Endometrium (tissue), 2 donors: ENCODE measurements around the gene FBXO31.

Experiments
- FAIRE-seq: peaks from 2 replicates; lab custom pipeline; 2012; peaks lifted over from hg19 to GRCh38; lab: Jason Lieb, UNC
- donor health status: control.
- donor health status: control.

Gene FBXO31

GRCh38 chr16:87383505-87384161 is at the start of gene FBXO31:
FBXO31 (minus strand) TSS chr16:87383776; CDS start chr16:87383744, 32 bp downstream.
- FAIRE-seq, result no peak

GRCh38 chr16:87432330-87432915 is 48.8 kb upstream of the FBXO31 start:
- FAIRE-seq, result no peak

DNA sequence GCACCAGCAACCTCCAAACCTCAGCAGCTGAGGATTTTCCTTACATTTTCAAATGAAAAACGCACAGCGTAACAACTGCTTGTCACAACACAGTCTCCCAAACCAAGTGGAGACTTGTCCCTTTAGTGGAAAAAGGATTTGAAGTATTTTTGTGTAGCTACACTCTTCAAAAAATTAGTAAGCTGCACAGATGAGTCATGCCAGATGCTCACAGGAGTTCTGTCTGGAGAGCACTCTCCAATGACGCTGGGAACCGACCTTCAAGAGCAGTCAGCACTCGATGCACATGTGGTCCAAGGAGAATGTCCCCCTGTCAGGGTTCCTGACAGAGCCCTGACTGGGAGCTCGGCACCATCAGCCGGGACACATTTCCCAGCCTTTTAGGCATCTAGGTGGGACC is 48.4 kb upstream of the FBXO31 start:
- FAIRE-seq, result no peak

- FAIRE-seq, result no peak
These were observed 43.0 kb upstream of the FBXO31 start for GRCh38 chr16:87426423-87427215.

DNA sequence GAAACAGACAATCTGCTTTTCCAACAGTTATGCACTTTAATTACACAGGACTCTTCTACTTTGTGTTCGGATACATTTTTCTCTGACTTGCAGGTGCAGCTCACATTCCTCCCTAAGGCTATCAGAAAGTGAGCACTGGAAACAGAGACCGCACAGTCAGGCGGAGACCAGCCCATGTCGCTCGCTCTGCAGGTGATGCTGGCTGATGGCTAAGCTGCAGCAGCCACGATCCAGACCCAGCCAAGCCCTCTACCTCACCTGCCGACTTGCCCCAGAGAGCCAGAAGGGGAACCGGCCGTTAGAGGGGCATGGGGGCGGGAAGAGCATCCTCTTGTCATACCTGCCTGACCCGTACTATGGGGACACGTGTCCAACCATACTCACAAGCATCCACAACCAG is 42.4 kb upstream of the FBXO31 start:
- no peak for FAIRE-seq

DNA sequence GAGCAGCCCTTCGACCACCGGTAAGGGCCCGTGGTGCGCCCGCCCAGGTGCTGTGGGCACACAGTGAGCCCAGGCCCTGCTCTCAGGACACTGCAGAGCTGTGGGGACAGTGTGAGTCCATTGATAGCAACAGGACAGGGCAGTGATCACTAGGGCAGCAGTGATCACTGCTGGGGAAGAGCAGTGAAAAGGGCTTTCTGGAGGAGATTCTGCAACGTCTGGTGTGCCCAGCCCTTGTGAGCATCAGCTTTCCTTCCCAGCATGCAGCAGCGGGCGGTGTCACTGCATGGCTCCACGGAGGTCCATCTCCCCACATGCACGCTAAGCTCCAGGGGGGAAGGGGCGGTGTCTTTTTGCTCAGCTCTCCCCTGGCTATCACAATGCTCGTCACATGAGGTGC is 40.7 kb upstream of the FBXO31 start:
- no peak for FAIRE-seq

DNA sequence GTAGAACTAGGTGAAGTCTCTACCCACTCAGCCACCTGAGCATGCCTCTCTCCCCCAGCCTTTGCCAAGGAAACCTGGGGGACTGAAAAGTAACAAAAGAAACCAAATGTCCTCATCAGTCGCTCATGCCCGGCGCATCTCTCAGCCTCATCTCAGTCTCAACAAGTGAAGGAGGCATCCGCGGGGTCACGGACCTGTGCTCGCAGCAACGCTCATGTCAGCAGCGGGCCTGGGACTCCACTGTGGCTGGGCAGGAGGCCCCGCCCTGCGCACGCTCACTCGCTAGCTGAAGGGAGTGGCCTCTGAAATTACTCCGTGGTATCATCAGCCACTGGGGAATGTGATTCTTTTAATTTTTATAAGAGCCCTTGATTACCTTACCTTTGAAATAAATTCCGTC is 39.9 kb upstream of the FBXO31 start:
- FAIRE-seq, result no peak

DNA sequence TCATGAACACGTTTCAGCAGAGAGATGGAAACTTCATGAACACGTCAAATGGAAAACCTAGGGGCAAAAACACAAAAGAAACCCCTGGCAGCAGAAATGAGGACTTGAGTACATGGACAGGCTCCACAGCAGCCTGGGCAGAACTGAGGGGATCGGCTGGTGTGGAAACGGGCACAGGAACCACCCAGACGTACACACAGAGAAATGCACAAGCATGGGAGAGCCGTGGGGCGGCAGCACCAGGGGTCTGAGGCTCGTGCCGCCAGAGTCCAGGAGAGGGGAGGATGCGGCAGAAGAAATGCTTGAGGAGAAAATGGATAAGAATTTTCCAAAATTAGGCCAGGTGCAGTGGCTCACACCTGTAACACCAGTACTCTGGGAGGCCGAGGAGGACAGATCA is 38.5 kb upstream of the FBXO31 start:
- FAIRE-seq, result no peak

DNA sequence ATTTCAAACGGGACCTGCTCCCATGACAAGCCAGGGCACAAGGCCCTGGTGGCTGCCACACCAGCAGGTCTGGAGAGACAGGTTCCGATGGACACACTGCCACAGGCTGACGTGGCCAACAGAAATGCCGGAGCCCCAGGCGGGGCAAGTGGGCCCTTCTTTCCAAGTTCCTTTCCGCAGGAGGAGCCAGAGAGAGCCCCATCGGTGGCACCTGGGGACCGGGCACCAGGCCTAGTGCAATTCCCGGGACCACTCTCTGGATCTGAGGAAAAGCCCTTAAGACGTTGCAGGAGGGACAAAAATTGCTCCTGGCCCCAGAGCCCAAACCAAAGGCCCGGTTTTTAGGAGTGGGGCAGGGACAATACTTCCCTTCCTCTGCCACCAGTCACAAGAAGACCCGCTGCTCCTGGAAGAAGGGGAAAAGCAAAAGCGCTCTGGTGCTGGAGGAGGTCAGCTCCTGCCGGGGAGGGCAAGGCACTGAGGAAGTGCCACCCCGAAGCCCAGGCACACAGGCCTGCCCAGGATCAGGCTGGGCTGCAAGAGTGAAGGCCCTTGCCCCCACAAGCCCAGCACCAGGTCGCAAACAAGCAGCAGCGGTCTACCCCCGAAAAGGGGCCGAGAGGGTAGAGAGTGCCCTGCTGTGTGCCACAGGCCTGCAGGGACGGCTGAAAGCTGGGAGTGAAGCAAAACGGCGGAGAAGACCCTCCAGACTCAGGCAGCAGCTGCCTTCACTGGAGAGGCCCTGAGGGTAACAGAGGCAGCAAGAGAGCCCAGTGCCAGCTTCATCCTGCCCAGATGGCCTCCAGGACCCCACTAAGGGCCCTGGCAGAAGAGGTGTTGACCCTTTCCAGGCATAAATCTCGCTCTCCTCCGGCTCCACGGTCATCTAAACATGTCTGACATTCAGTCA is 37.7 kb upstream of the FBXO31 start:
- FAIRE-seq, result no peak

GRCh38 chr16:87420026-87421002 is 36.7 kb upstream of the FBXO31 start:
- FAIRE-seq, result no peak

DNA sequence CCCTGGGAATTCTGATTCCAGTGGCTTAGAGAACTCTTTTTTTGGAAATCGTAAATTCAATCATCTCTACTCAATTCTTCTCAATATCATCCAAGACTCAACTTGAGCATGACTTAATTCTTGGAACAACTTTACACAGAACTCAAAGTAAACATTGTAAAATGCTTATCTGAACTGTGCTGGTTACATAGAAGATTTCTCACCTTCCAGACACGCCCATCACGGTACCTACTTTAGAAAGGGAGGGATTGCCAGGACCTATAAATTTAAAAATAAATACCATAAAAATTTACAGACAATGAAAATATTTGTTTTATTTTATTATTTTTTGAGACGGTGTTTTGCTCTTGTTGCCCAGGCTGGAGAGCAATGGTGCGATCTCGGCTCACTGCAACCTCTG is 35.1 kb upstream of the FBXO31 start:
- no peak for FAIRE-seq

DNA sequence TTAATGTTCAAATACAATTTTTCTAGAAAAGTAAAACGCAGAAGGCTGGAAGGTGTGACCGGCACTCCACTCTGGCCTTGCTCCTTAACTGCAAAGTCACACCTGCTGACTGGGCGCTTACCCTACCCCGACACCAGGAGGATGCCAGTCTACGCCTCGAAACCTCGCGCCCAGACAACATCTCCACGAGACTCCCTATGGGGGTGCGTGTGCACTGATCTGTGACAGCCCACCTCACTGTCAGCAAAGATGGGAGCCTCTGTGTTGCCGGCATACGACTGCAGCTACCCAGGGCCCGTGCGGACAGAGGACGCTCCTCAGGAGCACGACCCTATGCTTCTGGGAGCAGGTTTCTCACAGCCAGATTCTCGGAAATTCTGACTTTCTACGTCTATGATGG is 34.6 kb upstream of the FBXO31 start:
- FAIRE-seq, result no peak

GRCh38 chr16:87417528-87417910 is 33.9 kb upstream of the FBXO31 start:
- FAIRE-seq, result no peak

DNA sequence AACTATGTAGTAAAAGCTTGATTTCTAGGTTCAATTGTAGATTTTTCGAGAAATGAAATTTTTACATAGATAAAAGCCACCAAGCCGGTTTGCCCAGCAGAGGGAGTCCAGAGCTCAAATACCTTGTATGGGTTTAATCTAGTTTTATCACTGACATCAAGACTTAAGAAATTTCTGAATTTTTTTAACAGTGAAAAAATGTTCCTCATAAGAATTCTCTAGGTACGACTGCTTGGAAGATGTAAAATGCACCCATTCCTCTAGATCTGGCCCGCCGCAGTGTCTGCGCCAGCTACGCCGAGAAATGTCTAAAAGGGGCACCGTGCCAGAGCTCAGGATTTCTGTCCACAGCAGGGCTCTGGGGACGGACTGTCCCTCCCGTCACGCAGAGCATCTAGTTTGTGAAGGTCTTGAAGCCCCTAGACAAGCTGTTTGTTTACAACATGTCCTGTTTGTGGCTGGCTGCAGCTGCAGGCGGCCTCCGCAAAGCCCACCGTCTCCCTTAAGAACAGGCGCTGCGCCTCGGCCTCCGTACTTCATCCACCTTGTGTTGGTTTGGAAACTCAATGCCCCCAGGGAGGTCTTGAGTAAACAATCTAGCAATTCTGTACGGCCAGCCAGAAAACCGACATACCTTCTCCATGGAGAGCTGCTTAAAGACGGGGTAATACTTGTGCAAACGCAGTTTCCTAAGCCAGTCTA is 33.4 kb upstream of the FBXO31 start:
- peak; percentile 87 for FAIRE-seq

DNA sequence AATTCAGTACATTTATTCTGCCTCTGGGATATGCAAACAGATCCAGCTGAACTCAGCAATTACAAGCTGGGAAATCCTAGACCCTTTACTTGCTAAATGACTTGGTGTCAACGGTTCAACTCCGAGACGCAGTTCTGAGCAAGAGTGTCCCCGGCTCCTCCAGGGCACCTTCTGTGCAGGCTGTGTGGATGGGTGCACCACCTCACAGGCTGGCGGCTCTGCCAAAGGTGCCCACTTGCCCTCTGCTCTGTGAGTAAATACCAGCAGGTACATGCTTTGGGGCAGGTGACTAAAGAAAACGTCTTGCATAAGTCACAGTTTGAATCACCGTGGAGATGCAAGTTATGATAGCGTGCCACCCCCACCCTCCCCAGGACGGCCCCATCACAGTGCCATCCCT is 31.9 kb upstream of the FBXO31 start:
- FAIRE-seq, result no peak

- no peak for FAIRE-seq
These were observed 30.7 kb upstream of the FBXO31 start for GRCh38 chr16:87414251-87414680.

DNA sequence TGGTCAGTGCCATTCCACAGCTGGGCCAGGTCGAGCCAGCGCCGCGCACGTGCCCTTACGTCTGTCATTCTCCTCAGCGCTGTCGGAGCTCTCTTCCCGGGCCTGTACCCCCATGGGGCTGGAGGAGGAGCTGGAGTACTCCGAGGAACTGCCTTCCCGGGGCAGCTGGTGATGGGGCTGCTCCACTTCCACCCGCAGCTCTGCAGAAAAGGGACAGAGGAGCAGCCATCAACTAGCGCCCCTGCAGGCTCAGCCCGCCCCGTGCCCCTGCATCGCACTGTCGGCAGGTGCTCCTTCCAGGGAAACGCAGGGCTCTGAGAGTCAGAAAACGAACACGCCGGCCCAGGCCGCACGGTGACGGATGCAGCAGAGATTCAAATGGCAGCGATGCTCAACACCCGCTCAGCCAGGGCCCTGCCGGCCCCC is 29.4 kb upstream of the FBXO31 start:
- no peak for FAIRE-seq

- no peak for FAIRE-seq
These were observed 28.9 kb upstream of the FBXO31 start for GRCh38 chr16:87412371-87412995.

- FAIRE-seq, result no peak
These were observed 28.0 kb upstream of the FBXO31 start for GRCh38 chr16:87411375-87412271.
